ENCODE measurements around the gene MTARC1. TPM values are rescaled to one million over a fixed set of nuclear protein-coding genes. Genes with fewer than 3 reads are reported as not detected.

MTARC1 gene
- not detected for total RNA-seq

DNA sequence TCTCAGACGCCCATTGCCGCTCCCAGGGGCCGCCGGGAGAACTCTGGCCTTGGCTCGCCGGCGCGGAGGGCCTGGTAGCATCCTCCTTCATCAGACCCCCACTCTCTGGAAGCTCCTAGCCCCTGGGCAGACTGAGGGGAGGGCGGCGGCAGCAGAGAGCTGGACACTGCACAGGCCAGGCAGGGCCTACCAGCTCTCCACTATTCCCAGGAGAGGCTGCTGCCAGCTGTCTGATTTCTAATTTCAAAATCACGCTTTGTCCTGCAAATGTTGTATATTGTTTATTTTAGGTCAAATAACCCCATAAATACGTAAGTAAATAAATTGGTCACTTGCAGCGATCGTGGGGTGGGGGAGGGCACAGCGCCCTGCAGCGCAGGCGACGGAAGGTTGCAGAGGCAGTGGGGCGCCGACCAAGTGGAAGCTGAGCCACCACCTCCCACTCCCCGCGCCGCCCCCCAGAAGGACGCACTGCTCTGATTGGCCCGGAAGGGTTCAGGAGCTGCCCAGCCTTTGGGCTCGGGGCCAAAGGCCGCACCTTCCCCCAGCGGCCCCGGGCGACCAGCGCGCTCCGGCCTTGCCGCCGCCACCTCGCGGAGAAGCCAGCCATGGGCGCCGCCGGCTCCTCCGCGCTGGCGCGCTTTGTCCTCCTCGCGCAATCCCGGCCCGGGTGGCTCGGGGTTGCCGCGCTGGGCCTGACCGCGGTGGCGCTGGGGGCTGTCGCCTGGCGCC is at the start of gene MTARC1:
MTARC1 (plus strand) TSS at position 577 of the 732 bp plus-strand sequence; CDS start at position 609, 32 bp downstream.
- Mint-ChIP-seq H3K36me3 (no peaks in the 10 kb centered on the region), H3K27me3 (peaks cover 56% of the 10 kb centered on the region), H3K4me3 (peak within 1 kb of the TSS; percentile 44), H3K27ac (no peak within 1 kb of the TSS), H3K9me3 (no peaks in the 10 kb centered on the region), H3K4me1 (no peaks in the 10 kb centered on the region)
- DNase-seq = no peak
- ATAC-seq (ENCODE audit: low read depth) = peak; percentile 45
- POLR2A ChIA-PET = no interaction called here

DNA sequence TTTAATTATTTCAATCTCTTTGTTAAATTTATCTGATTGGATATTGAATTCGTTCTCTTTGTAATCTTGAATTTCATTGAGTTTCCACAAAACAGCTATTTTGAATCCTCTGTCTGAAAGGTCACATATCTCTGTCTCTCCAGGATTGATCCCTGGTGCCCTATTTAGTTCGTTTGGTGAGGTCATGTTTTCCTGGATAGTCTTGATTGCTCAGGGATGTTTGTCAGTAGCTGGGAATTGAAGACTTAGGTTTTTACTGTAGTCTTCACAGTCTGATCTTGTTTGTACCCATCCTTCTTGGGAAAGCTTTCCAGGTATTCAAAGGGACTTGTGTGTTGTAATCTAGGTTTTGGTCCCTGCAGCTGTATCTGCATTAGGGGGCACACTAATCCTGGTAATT is 45.4 kb upstream of the MTARC1 start:
- Mint-ChIP-seq H3K36me3 (no peaks in the 10 kb centered on the region), H3K27me3 (peaks cover 26% of the 10 kb centered on the region), H3K4me1 (no peaks in the 10 kb centered on the region), H3K9me3 (no peaks in the 10 kb centered on the region), H3K27ac (no peak overlapping the region), H3K4me3 (no peak overlapping the region)
- DNase-seq = no peak
- POLR2A ChIA-PET = no interaction called here
- no peak for ATAC-seq (ENCODE audit: low read depth)

- no peak overlapping the region for H3K27ac Mint-ChIP-seq
- H3K36me3 Mint-ChIP-seq = no peaks in the 10 kb centered on the region
- POLR2A ChIA-PET = no interaction called here
- no peaks in the 10 kb centered on the region for H3K9me3 Mint-ChIP-seq
- DNase-seq (no peak), ATAC-seq (ENCODE audit: low read depth) (no peak)
- no peaks in the 10 kb centered on the region for H3K4me1 Mint-ChIP-seq
- peaks cover 30% of the 10 kb centered on the region for H3K27me3 Mint-ChIP-seq
- H3K4me3 Mint-ChIP-seq = no peak overlapping the region
These were observed 44.9 kb upstream of the MTARC1 start for GRCh38 chr1:220741825-220742224.

GRCh38 chr1:220742520-220742919 is 44.2 kb upstream of the MTARC1 start:
- Mint-ChIP-seq H3K4me3 (no peak overlapping the region), H3K36me3 (no peaks in the 10 kb centered on the region), H3K27me3 (peaks cover 36% of the 10 kb centered on the region), H3K4me1 (no peaks in the 10 kb centered on the region), H3K27ac (no peak overlapping the region), H3K9me3 (no peaks in the 10 kb centered on the region)
- POLR2A ChIA-PET = no interaction called here
- DNase-seq (no peak), ATAC-seq (ENCODE audit: low read depth) (no peak)

GRCh38 chr1:220746851-220747250 is 39.9 kb upstream of the MTARC1 start:
- H3K4me1 Mint-ChIP-seq = peaks cover 5% of the 10 kb centered on the region
- H3K27me3 Mint-ChIP-seq = peaks cover 50% of the 10 kb centered on the region
- H3K4me3 Mint-ChIP-seq = no peak overlapping the region
- no peaks in the 10 kb centered on the region for H3K36me3 Mint-ChIP-seq
- no peaks in the 10 kb centered on the region for H3K9me3 Mint-ChIP-seq
- DNase-seq = no peak
- no peak for ATAC-seq (ENCODE audit: low read depth)
- no peak overlapping the region for H3K27ac Mint-ChIP-seq
- POLR2A ChIA-PET = no interaction called here

DNA sequence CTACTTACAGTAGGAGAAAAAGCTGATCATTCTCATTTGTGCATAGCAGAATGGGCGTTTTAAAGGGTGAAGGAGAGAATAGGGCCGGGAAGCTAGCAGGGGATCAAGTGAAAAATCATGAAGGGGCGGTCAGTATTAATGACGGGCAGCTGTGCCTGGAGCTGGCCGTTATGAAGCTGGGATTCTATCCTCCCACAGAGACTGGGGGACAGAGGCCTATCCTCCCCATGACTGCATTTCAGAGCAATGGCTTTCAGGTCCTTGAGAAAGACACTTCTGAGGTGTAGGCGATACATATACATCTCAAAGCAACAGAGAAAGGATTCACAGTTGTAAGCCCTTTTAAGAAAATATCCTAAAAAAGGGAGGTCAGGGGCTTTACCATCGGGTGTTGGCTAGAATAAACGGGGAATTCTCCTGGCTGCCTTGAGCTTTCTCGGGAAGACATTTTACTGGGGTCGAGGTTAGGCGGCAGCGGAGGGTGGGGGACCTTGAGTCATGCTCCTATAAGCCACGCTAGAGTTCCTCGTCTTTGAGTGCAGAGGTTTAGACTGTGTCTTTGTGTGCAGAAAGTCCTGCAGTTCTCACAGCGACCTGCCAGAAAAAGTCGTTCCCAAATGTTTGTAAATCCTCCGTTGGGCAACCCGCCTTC is 39.1 kb upstream of the MTARC1 start:
- POLR2A ChIA-PET = no interaction called here
- Mint-ChIP-seq H3K9me3 (no peaks in the 10 kb centered on the region), H3K27ac (no peak overlapping the region), H3K27me3 (peaks cover 50% of the 10 kb centered on the region), H3K4me3 (peak overlapping the region; percentile 64), H3K4me1 (peaks cover 5% of the 10 kb centered on the region), H3K36me3 (no peaks in the 10 kb centered on the region)
- no peak for ATAC-seq (ENCODE audit: low read depth)
- DNase-seq = no peak

DNA sequence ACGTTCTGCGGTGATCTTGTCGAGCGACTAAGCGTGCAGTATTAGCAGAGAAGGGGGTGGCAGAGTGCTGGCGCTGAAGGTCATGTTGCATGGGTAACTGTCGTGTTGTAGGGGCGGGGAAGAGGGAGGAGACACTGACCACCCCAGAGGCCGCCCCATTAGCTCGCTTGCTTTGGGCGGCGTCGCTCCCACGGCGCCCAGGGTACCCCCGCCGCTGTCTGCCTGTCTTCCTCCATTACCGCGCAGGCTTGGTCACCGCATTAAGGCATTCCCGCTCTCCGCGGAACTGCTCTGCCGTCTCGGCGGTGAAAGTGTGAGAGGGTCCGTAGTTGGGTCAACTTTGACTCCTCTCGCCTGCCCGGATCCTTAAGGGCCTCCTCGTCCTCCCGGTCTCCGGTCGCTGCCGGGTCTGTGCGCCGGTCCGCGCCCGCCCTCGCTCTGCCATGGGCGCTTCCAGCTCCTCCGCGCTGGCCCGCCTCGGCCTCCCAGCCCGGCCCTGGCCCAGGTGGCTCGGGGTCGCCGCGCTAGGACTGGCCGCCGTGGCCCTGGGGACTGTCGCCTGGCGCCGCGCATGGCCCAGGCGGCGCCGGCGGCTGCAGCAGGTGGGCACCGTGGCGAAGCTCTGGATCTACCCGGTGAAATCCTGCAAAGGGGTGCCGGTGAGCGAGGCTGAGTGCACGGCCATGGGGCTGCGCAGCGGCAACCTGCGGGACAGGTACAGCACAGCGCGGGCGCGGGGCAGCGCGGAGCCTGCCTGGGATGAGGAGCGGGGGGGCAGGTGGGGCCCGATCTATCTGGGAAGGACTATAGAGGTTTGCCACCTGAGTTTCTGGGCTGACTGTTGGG is 38.4 kb upstream of the MTARC1 start, which contains the start of gene MTARC2:
MTARC2 (plus strand) TSS at position 234 of the 846 bp plus-strand sequence; CDS start at position 444, 210 bp downstream.
- DNase-seq = peak; percentile 36
- POLR2A ChIA-PET = no interaction called here
- peak; percentile 60 for ATAC-seq (ENCODE audit: low read depth)
- H3K27me3 Mint-ChIP-seq = peaks cover 50% of the 10 kb centered on the region
- H3K36me3 Mint-ChIP-seq = no peaks in the 10 kb centered on the region
- no peak within 1 kb of the TSS for H3K27ac Mint-ChIP-seq
- peak within 1 kb of the TSS; percentile 64 for H3K4me3 Mint-ChIP-seq
- H3K9me3 Mint-ChIP-seq = no peaks in the 10 kb centered on the region
- H3K4me1 Mint-ChIP-seq = peaks cover 5% of the 10 kb centered on the region

DNA sequence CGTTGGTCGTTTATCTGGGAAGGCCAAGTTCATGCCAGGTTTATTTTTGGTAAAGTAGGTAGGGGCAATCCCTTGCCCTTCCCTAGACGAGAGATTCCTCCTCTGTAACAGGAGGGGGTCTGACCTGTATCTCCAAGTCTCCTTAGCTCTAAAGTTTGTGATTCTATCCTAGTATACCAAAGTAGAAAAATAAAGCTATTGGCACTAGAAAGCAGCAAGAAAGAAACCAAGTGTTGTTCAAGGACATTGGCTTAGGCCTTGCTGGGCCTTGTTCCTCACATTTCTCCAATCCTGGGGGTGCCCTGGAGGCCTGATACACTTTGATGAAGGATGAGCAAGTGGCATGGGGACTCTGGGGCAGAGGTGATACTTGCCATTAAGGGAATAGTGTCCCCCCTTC is 37.8 kb upstream of the MTARC1 start:
- DNase-seq (no peak), ATAC-seq (ENCODE audit: low read depth) (no peak)
- no peaks in the 10 kb centered on the region for H3K9me3 Mint-ChIP-seq
- H3K27me3 Mint-ChIP-seq = peaks cover 50% of the 10 kb centered on the region
- POLR2A ChIA-PET = no interaction called here
- peak overlapping the region; percentile 55 for H3K4me3 Mint-ChIP-seq
- H3K36me3 Mint-ChIP-seq = no peaks in the 10 kb centered on the region
- peaks cover 5% of the 10 kb centered on the region for H3K4me1 Mint-ChIP-seq
- H3K27ac Mint-ChIP-seq = no peak overlapping the region

GRCh38 chr1:220750131-220750515 is 36.6 kb upstream of the MTARC1 start:
- POLR2A ChIA-PET = no interaction called here
- peaks cover 48% of the 10 kb centered on the region for H3K27me3 Mint-ChIP-seq
- no peaks in the 10 kb centered on the region for H3K36me3 Mint-ChIP-seq
- ATAC-seq (ENCODE audit: low read depth) = no peak
- no peak overlapping the region for H3K4me3 Mint-ChIP-seq
- H3K4me1 Mint-ChIP-seq = peaks cover 5% of the 10 kb centered on the region
- H3K27ac Mint-ChIP-seq = no peak overlapping the region
- no peak for DNase-seq
- H3K9me3 Mint-ChIP-seq = no peaks in the 10 kb centered on the region

- POLR2A ChIA-PET = no interaction called here
These were observed 35.6 kb upstream of the MTARC1 start for GRCh38 chr1:220751111-220751510.

GRCh38 chr1:220754212-220754917 is 32.3 kb upstream of the MTARC1 start:
- no peak overlapping the region for H3K4me3 Mint-ChIP-seq
- H3K27ac Mint-ChIP-seq = no peak overlapping the region
- H3K9me3 Mint-ChIP-seq = no peaks in the 10 kb centered on the region
- ATAC-seq (ENCODE audit: low read depth) (no peak), DNase-seq (no peak)
- peaks cover 20% of the 10 kb centered on the region for H3K27me3 Mint-ChIP-seq
- POLR2A ChIA-PET = no interaction called here
- H3K4me1 Mint-ChIP-seq = no peaks in the 10 kb centered on the region
- no peaks in the 10 kb centered on the region for H3K36me3 Mint-ChIP-seq

More at GRCh38 chr1:220751111-220751510, 35.6 kb upstream of the MTARC1 start:
- Mint-ChIP-seq H3K27me3 (peaks cover 46% of the 10 kb centered on the region), H3K36me3 (no peaks in the 10 kb centered on the region), H3K4me3 (no peak overlapping the region), H3K27ac (no peak overlapping the region), H3K4me1 (peaks cover 5% of the 10 kb centered on the region), H3K9me3 (no peaks in the 10 kb centered on the region)
- ATAC-seq (ENCODE audit: low read depth) (no peak), DNase-seq (no peak)

DNA sequence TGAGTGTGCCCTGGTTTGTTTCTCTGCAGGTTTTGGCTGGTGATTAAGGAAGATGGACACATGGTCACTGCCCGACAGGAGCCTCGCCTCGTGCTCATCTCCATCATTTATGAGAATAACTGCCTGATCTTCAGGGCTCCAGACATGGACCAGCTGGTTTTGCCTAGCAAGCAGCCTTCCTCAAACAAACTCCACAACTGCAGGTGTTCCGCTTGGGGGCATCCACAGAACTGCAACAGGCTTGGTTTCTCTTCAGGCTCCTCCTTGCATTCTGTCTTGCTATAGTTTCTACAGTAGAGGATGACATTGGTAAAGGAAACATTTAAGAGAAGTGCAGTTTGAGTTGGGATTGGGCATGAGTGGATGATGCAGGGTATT is 31.8 kb upstream of the MTARC1 start:
- no peak overlapping the region for H3K4me3 Mint-ChIP-seq
- DNase-seq (no peak), ATAC-seq (ENCODE audit: low read depth) (no peak)
- no peaks in the 10 kb centered on the region for H3K36me3 Mint-ChIP-seq
- POLR2A ChIA-PET = no interaction called here
- H3K4me1 Mint-ChIP-seq = no peaks in the 10 kb centered on the region
- peaks cover 15% of the 10 kb centered on the region for H3K27me3 Mint-ChIP-seq
- no peaks in the 10 kb centered on the region for H3K9me3 Mint-ChIP-seq
- no peak overlapping the region for H3K27ac Mint-ChIP-seq

GRCh38 chr1:220755309-220755708 is 31.4 kb upstream of the MTARC1 start:
- POLR2A ChIA-PET = no interaction called here

More at GRCh38 chr1:220755309-220755708, 31.4 kb upstream of the MTARC1 start:
- Mint-ChIP-seq H3K36me3 (no peaks in the 10 kb centered on the region), H3K4me1 (no peaks in the 10 kb centered on the region), H3K27me3 (peaks cover 11% of the 10 kb centered on the region), H3K27ac (no peak overlapping the region), H3K9me3 (no peaks in the 10 kb centered on the region), H3K4me3 (no peak overlapping the region)
- DNase-seq (no peak), ATAC-seq (ENCODE audit: low read depth) (no peak)
